ENCODE data around the gene SLC4A9.
"Not testable (repeated sequence)": the region's sequence is repeated elsewhere in the genome, so short reads cannot be mapped to it uniquely, and the experiment has no call there.

Gene SLC4A9

DNA sequence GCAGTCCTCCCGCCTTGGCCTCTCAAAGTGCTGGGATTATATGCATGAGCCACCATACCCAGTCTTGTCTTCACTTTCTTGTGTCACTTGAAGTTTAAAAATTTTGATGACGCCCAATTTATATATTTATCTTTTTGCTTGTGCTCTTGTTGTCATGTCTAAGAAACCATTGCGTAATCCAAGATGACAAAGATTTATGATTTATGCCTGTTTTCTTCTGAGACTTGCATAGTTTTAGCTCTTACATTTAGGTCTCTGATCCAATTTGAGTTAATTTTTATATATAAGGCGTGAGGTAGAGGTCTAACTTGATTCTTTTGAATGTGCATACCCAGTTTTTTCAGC, 60.2 kb downstream of the SLC4A9 start:
- no peak for ATAC-seq
- TF ChIP-seq ZNF8 (CRISPR knock-in tag; IDR thresholded peaks at IDR 0.05) (no peak), ZC3H10 (CRISPR knock-in tag; IDR thresholded peaks at IDR 0.05) (no peak), SNAI2 (CRISPR knock-in tag; IDR thresholded peaks at IDR 0.05) (no peak)

DNA sequence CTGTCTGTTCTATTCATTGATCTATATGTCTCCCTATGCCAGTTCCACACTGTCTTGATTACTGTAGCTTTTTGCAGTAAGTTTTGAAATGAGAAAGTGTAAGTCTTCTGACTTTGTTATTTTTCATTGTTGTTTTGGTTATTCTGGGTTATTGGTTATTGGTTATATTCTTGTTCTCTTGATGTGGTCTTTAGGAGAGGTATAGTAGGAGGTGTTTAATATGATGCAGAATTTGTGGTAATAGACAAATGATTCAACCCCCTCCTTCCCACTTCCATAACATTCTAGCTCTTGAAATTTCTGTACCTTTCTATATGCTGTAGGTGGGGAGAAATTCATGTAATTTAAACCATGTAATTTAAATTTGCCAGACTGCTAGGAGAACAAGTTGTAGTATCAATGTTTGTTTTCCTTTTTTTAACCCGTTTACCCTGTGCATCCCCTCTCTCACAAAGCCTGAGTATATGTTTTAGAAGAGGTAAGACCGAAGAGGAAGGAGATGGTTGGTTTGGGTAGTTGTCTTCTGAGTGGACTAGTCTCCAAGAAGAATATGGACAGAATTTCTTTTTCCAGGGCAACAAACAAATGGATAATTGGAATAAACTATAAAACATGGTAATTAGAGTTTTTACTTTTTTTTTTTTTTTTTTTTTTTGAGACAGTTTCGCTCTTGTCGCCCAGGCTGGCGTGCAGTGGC, 60.8 kb downstream of the SLC4A9 start:
- no peak for ATAC-seq
- no peak for TF ChIP-seq ZFP30 (CRISPR knock-in tag; IDR thresholded peaks at IDR 0.05)
- TF ChIP-seq ARNTL (CRISPR knock-in tag; IDR thresholded peaks at IDR 0.05; ENCODE audit: borderline replicate concordance, low read depth), result no peak
- TF ChIP-seq, protein P1, sequence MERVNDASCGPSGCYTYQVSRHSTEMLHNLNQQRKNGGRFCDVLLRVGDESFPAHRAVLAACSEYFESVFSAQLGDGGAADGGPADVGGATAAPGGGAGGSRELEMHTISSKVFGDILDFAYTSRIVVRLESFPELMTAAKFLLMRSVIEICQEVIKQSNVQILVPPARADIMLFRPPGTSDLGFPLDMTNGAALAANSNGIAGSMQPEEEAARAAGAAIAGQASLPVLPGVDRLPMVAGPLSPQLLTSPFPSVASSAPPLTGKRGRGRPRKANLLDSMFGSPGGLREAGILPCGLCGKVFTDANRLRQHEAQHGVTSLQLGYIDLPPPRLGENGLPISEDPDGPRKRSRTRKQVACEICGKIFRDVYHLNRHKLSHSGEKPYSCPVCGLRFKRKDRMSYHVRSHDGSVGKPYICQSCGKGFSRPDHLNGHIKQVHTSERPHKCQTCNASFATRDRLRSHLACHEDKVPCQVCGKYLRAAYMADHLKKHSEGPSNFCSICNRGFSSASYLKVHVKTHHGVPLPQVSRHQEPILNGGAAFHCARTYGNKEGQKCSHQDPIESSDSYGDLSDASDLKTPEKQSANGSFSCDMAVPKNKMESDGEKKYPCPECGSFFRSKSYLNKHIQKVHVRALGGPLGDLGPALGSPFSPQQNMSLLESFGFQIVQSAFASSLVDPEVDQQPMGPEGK (CRISPR knock-in tag; IDR thresholded peaks at IDR 0.05; ENCODE audit: borderline replicate concordance), result no peak
- TF ChIP-seq ZNF8 (CRISPR knock-in tag; IDR thresholded peaks at IDR 0.05), result no peak
- no peak for TF ChIP-seq ESRRG (CRISPR knock-in tag; IDR thresholded peaks at IDR 0.05)
- TF ChIP-seq ISL1 (CRISPR knock-in tag; IDR thresholded peaks at IDR 0.05), result no peak

DNA sequence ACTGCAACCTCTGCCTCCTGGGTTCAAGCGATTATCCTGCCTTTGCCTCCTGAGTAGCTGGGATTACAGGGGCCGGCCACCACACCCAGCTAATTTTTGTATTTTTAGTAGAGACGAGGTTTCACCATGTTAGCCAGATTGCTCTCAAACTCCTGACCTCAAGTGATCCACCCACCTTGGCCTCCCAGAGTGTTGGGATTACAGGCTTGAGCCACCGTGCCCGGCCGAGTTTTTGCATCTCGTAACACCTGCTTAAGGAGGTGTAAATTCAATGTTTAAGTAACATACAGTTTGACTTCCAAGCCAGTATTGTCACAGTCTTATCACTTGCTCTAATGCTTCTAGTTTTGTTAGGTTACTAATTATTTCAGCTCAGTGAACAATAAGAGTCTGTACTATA, 61.4 kb downstream of the SLC4A9 start:
- not testable (repeated sequence) for ATAC-seq

DNA sequence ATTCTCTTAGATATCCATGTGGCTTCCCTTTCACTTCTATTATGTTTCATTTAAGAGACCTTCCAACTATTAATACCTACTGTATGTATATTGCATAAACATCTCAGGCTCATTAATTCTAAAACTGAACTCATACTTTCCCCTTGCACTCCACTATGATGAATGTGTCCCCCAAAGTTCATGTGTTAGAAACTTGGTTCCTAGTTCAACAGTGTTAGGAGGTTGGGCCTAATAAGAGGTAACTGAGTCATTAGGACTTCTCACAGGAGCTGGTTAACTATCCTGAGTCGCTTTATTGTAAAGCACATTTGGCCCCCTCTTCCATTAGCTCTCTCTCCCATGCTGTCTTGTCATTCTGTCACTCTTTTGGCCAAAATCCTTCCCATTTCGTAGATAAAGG, 63.6 kb downstream of the SLC4A9 start:
- ATAC-seq, result no peak
- TF ChIP-seq ZC3H10 (CRISPR knock-in tag; IDR thresholded peaks at IDR 0.05) (no peak), ZFP30 (CRISPR knock-in tag; IDR thresholded peaks at IDR 0.05) (no peak), ZNF70 (CRISPR knock-in tag; IDR thresholded peaks at IDR 0.05) (no peak), ISL1 (CRISPR knock-in tag; IDR thresholded peaks at IDR 0.05) (no peak)
- TF ChIP-seq, protein P1 (CRISPR knock-in tag; IDR thresholded peaks at IDR 0.05; ENCODE audit: borderline replicate concordance), result no peak

DNA sequence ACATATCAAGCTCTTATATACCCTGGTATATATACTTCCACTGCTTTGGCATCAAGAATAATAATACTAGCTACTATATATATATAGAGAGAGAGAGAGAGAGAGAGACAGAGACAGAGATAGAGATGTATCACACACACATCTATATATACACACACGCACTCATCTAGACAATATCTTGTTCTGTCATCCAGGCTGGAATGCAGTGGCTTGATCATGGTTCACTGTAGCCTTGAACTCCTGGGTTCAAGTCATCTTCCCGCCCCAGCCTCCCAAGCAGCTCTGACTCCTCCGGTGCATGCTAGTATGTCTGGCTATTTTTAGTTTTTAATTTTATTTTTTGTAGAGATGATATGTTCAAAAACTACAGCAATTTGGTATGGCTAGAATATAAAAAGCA, 64.1 kb downstream of the SLC4A9 start:
- TF ChIP-seq OSR1 (CRISPR knock-in tag; IDR thresholded peaks at IDR 0.05), result no peak
- TF ChIP-seq ZC3H10 (CRISPR knock-in tag; IDR thresholded peaks at IDR 0.05), result no peak
- no peak for TF ChIP-seq ZFP3 (CRISPR knock-in tag; IDR thresholded peaks at IDR 0.05)
- TF ChIP-seq, protein P1 (CRISPR knock-in tag; IDR thresholded peaks at IDR 0.05; ENCODE audit: borderline replicate concordance), result no peak
- TF ChIP-seq, protein P2, sequence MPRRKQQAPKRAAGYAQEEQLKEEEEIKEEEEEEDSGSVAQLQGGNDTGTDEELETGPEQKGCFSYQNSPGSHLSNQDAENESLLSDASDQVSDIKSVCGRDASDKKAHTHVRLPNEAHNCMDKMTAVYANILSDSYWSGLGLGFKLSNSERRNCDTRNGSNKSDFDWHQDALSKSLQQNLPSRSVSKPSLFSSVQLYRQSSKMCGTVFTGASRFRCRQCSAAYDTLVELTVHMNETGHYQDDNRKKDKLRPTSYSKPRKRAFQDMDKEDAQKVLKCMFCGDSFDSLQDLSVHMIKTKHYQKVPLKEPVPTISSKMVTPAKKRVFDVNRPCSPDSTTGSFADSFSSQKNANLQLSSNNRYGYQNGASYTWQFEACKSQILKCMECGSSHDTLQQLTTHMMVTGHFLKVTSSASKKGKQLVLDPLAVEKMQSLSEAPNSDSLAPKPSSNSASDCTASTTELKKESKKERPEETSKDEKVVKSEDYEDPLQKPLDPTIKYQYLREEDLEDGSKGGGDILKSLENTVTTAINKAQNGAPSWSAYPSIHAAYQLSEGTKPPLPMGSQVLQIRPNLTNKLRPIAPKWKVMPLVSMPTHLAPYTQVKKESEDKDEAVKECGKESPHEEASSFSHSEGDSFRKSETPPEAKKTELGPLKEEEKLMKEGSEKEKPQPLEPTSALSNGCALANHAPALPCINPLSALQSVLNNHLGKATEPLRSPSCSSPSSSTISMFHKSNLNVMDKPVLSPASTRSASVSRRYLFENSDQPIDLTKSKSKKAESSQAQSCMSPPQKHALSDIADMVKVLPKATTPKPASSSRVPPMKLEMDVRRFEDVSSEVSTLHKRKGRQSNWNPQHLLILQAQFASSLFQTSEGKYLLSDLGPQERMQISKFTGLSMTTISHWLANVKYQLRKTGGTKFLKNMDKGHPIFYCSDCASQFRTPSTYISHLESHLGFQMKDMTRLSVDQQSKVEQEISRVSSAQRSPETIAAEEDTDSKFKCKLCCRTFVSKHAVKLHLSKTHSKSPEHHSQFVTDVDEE (CRISPR knock-in tag; IDR thresholded peaks at IDR 0.05), result no peak
- TF ChIP-seq PPARA (CRISPR knock-in tag; IDR thresholded peaks at IDR 0.05; ENCODE audit: borderline replicate concordance), result no peak
- no peak for TF ChIP-seq ESRRG (CRISPR knock-in tag; IDR thresholded peaks at IDR 0.05)
- no peak for TF ChIP-seq ZNF70 (CRISPR knock-in tag; IDR thresholded peaks at IDR 0.05)
- TF ChIP-seq ISL1 (CRISPR knock-in tag; IDR thresholded peaks at IDR 0.05), result no peak
- TF ChIP-seq, protein P3, sequence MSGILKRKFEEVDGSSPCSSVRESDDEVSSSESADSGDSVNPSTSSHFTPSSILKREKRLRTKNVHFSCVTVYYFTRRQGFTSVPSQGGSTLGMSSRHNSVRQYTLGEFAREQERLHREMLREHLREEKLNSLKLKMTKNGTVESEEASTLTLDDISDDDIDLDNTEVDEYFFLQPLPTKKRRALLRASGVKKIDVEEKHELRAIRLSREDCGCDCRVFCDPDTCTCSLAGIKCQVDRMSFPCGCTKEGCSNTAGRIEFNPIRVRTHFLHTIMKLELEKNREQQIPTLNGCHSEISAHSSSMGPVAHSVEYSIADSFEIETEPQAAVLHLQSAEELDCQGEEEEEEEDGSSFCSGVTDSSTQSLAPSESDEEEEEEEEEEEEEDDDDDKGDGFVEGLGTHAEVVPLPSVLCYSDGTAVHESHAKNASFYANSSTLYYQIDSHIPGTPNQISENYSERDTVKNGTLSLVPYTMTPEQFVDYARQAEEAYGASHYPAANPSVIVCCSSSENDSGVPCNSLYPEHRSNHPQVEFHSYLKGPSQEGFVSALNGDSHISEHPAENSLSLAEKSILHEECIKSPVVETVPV (CRISPR knock-in tag; IDR thresholded peaks at IDR 0.05), result no peak
- TF ChIP-seq TOX (CRISPR knock-in tag; IDR thresholded peaks at IDR 0.05; ENCODE audit: borderline replicate concordance), result no peak
- ATAC-seq, result no peak
